IPS DF 4.7 (cell line): Measurements from ENCODE around the gene APOL4.
"Not testable (repeated sequence)": the region's sequence is repeated elsewhere in the genome, so short reads cannot be mapped to it uniquely, and the experiment has no call there.

Source experiments
- DNase-seq: peaks from one replicate; pipeline ENCODE4 v3.0.0-alpha.2; 2013; ENCODE audit warnings: low spot score; ENCODE audit errors: extremely low read depth

Gene APOL4

DNA sequence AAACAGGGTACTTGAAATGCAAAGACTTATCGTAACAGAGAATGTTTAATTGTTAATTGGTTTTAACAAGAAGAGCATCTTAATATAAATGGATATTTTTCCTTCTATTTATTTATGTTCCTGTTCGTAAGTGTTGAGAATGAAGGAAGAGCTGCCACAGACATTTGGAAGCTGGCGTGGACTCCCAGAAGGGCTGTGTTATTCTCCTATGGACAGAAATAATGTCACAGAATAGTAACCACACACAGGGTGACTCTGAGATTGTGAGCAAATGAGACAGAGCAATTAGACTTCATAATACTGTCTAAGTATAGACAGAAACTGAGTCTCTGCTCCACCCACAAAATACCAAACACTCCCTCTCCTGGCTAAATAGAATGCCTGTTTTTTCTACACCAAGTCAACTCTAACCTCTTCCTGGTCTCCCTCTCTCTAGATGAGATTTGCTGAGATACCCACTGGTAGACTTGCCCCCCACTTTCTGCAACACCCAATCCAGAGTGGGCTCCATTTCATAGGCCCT is 47.1 kb downstream of the APOL4 start:
- DNase-seq: no peak

DNA sequence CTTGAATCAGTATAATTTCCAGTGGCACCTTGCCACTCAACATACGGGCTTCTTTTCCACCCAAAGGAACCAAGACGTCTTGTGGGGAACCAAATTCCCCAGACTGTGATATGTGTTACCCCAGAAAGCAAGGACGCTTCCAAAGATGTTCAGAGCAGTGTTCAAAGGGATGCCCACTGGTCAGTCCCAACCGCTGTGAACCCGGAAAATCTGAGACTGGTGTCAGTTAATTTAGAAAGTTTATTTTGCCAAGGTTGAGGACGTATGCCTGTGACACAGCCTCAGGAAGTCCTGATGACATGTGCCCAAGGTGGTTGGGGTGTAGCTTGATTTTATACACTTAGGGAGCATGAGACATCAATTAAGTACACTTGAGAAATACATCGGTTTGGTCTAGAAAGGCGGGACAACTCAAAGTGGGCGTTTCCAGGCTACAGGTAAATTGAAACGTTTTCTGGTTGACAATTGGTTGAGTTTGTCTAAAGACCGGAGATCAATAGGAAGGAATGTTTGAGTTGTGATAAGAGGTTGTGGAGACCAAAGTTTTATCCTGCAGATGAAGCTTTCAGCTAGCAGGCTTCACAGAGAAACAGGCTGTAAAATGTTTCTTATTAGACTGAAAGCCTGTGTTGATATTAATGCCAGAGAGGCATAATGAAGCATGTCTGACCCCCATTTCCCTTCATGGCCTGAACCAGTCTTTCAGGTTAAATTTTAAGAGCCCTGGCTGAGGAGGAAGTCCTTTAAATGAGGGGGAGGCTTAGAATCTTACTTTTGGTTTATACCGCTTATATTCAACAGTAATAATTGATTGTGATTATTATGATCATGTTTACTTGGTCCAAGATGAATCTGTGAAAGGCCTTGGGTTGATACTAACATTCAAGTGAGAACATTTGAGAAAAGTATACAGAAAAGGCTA is 47.8 kb downstream of the APOL4 start:
- DNase-seq: no peak

DNA sequence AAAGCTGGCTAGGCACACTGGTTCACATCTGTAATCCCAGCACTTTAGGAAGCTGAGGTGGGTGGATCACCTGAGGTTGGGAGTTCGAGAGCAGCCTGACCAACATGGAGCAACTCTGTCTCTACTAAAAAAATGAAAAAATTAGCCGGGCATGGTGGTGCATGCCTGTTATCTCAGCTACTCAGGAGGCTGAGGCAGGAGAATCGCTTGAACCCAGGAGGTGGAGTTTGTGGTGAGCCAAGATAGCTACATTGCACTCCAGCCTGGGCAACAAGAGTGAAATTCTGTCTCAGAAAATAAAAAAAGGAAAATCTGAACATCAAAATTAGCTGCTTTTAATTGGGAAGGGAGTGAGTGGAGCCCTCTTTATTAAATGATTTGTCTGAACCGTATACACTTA is 48.8 kb downstream of the APOL4 start:
- DNase-seq: not testable (repeated sequence)

DNA sequence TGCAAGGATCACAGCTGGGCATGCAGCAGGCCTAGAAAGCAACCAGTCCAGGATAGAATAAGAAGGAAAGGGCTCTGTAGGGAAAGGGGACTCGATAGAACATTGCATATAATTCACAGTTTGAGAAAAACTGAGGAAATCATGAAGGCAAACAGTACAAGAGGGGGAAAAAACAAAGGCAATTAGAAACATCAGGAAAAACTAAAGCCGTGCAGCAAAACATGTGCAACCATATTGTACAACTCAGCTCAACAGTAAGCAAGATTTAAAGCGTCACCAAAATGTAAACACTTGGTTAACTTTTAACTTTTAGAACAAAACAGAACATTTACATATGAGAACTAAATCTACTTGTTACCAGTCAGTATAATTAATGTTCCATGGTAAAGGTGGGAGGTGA is 49.5 kb downstream of the APOL4 start:
- DNase-seq: no peak

DNA sequence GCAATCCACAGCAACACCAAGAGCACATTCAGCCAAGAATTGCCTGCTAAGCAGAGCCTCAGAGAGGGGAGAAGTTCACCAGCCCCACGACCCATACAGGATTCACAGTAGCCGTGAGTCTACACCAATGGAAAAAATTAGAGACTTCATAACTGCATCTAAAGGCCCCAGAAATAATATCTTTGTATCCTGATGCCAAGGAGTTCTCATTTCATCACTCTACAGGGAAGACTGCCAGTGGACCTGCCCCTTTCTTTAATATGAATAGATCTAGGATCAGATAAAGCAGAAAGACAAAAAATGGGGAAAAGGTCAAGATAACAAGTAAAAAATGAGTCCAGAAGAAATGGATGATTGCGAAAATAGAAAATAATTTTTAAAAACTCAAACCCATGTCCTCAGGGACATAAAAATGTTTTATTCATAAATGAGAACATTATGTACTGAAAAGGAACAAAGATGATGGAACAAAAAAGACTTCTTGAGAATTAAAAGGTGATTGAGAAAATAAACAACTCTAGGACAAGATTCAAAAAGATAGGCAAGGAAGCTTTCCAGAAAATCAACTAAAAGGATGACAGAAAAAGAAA is 50.5 kb downstream of the APOL4 start:
- DNase-seq: no peak

DNA sequence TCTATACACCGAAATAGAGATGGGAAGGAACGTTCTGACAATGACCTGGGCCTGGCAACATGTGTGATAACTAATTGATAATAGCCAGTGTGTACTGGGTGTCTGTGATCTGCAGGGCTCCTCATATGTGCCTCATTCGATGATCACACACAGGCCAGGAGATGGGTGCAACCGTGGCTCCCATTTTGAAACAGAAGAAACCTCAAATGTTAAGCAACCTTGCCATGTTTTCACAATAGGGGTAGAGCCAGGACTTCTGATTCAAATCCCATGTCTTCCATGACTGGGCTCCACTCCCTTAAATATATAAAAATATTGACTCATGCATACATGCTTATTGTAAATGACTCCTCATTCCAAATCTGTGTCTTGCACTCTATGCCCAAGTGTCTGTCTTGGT is 52.2 kb downstream of the APOL4 start:
- no peak for DNase-seq

DNA sequence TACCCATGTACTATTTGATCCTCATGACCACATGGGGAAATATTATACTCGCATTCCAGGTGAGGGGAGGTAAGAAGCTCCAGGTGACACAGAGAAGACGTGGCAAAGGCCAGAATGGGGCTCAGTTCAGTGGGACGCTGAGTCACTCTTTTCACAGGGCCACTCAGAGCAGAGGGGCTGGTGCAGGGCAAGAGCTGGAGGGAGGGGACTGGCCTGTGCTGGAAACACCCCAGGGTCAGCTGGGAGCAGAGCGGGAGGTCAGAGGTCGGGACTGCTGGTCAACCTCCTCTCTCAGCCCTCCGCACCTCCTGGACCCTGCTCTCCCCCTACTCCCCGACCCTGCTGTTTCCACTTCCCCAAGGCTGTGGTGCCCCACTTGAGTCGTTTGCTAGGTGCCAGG is 53.2 kb downstream of the APOL4 start:
- no peak for DNase-seq

DNA sequence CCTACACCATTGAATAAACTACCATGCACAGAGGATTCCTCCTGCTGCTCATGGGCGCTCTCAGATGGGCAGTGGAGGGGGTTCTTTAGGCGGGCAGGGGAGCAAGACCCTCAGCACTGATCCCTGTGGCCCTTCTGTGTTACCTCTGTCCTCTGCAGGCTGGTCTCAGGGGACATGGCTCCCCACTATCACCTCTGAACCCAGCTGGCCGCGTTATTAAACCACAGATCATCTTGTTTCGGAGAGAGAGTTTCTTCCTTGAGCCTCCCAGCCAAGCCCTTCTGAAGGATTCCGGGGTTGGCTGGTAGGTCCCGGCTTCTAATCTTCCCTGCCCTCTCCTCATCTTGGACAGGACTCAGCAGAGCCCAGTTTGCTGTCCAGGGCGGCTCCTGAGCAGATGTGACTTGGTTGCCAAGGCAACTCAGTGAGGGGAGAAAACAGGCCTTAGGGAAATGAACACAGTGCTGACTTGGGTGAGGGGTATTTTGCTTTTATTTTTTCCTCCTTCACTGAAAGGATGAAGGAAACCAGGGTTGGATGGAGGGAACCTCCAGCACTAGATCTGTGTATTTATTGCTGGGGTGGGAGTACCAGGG is 54.3 kb downstream of the APOL4 start:
- DNase-seq: no peak

DNA sequence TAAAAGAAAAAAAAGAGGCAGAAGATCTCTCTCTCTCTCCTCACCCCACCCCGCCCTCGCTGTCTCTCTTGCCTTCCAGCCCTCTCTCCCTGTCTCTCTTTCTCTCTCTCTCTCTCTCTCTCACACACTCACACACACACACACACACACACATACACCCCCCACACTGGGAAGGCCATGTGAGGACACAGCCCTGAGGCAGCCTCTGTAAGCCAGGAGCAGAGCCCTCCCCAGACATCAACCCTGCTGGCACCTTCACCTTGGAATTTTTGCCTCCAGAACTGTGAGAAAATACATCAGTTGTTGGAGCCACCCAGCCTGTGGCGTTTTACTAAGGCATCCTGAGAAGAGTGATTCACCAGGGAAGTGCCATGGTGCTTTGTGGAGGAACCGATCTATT is 55.7 kb downstream of the APOL4 start:
- DNase-seq: no peak

DNA sequence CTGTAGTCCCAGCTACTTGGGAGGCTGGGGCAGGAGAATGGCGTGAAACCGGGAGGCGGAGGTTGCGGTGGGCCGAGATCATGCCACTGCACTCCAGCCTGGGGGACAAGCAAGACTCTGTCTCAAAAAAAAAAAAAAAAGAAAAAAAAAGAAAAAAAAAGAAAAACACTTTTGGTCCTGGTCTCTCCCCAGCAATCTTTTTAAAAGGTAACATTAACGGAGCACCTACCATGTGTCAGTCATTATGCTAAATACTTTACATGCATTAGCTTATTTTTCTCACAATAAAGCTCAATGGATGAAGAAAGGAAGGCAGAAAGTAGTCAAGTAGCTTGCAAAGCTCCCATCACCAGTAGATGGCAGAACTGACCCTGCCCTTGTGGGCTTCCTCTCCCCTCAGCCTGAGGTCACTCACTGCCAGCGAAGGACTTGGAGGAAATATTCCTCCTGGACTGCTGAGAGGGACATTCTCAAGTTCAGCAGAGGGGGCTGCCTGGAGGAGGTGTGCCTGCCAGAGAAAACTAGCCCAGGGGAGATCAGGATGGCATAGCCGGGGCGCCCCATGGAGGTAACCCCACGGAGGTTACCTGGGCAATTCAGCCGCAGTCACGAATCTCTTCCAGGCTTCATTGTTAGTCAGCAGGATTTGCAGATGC is 56.6 kb downstream of the APOL4 start:
- DNase-seq: no peak

DNA sequence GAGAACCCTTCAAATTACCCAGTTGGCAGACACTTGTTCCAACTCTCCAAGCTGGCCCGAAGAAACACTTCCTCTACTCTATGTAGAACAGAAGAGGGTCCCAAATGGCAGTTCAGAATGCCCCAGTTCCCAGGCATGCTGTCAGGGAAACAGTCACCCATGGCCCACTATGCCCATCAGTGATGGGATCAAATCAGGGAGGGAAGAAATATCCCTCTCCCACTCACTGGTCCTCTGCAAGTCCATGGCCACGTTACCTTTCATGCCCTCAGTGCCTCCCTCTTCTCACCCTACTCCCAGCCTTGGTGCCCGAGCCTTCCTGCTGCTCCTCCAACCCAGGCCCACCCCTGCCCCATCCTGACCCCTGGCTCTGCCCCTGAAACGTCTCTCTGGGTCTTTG is 57.7 kb downstream of the APOL4 start:
- no peak for DNase-seq

DNA sequence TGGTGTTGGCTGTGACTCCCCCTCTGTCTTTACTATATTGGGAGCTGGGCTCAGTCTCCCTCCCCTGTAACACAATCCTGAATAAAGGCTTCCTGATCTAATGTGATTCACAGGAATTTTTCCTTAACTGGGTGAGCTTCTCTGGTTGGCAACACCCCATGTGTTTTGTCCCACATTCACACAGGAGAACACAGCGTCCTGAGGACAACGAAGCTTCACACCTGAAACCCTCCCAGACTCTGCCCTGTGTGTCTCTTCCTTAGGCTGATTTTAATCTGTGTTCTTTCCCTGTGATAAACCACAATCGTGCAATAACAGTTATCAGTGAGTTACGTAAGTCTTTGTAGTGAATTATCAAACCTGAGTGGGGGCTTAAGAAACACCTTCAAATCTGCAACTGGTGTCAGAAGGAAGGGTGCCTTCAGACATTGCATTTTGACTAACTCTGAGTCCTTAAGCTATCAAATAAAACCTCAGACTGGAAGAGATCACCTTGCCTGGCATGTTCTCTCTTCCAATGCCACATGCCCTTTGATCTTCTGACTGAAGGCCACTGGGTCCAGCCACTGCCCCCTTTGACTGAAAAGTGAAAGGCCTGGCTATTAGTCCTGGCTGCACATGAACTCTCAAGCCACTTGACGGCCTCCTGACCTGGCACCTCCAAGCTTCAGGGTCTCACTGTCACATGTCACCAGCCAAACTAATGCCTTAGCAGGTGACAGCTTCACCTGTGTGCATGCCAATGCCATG is 58.4 kb downstream of the APOL4 start:
- no peak for DNase-seq

DNA sequence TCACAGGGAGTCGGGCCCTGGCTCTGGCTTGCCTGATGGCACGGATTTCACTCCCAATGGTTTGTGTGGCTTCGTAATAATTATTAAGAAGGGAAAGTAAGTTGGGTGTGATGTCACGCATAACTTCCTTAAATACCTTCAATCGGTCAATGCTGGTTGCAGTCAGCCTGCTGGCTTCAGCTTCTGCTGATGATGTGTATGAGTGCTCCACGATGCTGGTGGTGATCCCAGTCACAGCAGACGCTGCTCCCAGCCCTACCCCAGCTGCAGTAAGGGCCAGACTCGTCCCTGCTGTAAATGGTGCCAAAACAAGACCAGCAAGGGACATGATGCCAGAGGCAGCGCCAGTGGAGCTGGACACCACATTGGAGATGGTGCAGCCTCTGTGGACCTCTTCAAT is 60.1 kb downstream of the APOL4 start:
- no peak for DNase-seq
